ENCODE data around the gene ARHGAP36.

Gene ARHGAP36

GRCh38 chrX:131136776-131137175 lies 78.6 kb downstream of the ARHGAP36 start:
- no peak overlapping the region for H2BK12ac ChIP-seq (ENCODE audit: low read length)
- H3K23ac ChIP-seq (ENCODE audit: low read depth, low read length, poor library complexity): no peak overlapping the region
- H3K18ac ChIP-seq (ENCODE audit: low read length): no peak overlapping the region
- no peak overlapping the region for H2AK5ac ChIP-seq (ENCODE audit: low read depth, low read length)
- H3K79me1 ChIP-seq (ENCODE audit: low read depth, low read length): no peaks in the 10 kb centered on the region
- no peak overlapping the region for H2BK120ac ChIP-seq (ENCODE audit: low read depth, low read length)
- no peak overlapping the region for H2BK15ac ChIP-seq (ENCODE audit: low read length)
- no peak overlapping the region for H4K8ac ChIP-seq (ENCODE audit: low read depth, low read length)
- no peak overlapping the region for H3K14ac ChIP-seq (ENCODE audit: low read length)
- 100% methylated on average over 5 to 9 of the region's 27 CpGs for WGBS, 2 donors (ENCODE audit: extremely low coverage in 2 of 2, insufficient read length in 2 of 2, insufficient replicate concordance in 1 of 2)
- H3K36me3 ChIP-seq (replicated peaks in 1 of 2; ENCODE audit: control insufficient read depth in 2 of 2, insufficient read depth in 2 of 2, low read length in 2 of 2): no peaks in the 10 kb centered on the region
- no peaks in the 10 kb centered on the region for H3K4me1 ChIP-seq (ENCODE audit: control insufficient read depth in 2 of 2, insufficient read depth in 1 of 2, low read depth in 1 of 2, low read length in 2 of 2)
- no peak overlapping the region for H2BK5ac ChIP-seq (ENCODE audit: low read length)
- no peak overlapping the region for H3K4me2 ChIP-seq (ENCODE audit: insufficient read depth, low read length, poor library complexity, severe bottlenecking)
- no peaks in the 10 kb centered on the region for H3K27me3 ChIP-seq (ENCODE audit: control insufficient read depth in 3 of 3, insufficient read depth in 3 of 3, low read depth in 1 of 3, low read length in 3 of 3)
- H3K4me3 ChIP-seq (ENCODE audit: low read length in 2 of 2): no peak overlapping the region
- DNase-seq (ENCODE audit: low spot score): no peak
- no peak overlapping the region for H3K9ac ChIP-seq (ENCODE audit: low read depth, low read length, poor library complexity)
- H3K27ac ChIP-seq (replicated peaks; ENCODE audit: low read length): no peak overlapping the region
- peaks cover 0 to 5% of the 10 kb centered on the region in 2 donors for H3K9me3 ChIP-seq (replicated peaks in 1 of 2; ENCODE audit: control insufficient read depth in 2 of 2, insufficient read depth in 1 of 2, low read depth in 1 of 2, low read length in 2 of 2)
- H4K91ac ChIP-seq (ENCODE audit: low read depth, low read length, poor library complexity): no peak overlapping the region
- no peak overlapping the region for H3K4ac ChIP-seq (ENCODE audit: low read length)
- no peak overlapping the region for H2AFZ ChIP-seq (ENCODE audit: low read length)

- H2BK5ac ChIP-seq (ENCODE audit: low read length): no peak overlapping the region
- WGBS, 2 donors (ENCODE audit: extremely low coverage in 2 of 2, insufficient read length in 2 of 2, insufficient replicate concordance in 1 of 2): no CpG with 5 or more reads among the region's 2 CpGs
- no peak overlapping the region for H4K91ac ChIP-seq (ENCODE audit: low read depth, low read length, poor library complexity)
- no peaks in the 10 kb centered on the region for H3K36me3 ChIP-seq (replicated peaks in 1 of 2; ENCODE audit: control insufficient read depth in 2 of 2, insufficient read depth in 2 of 2, low read length in 2 of 2)
- H3K4me3 ChIP-seq (ENCODE audit: low read length in 2 of 2): no peak overlapping the region
- no peak overlapping the region for H3K9ac ChIP-seq (ENCODE audit: low read depth, low read length, poor library complexity)
- H2BK120ac ChIP-seq (ENCODE audit: low read depth, low read length): no peak overlapping the region
- H4K8ac ChIP-seq (ENCODE audit: low read depth, low read length): no peak overlapping the region
- H3K9me3 ChIP-seq (replicated peaks in 1 of 2; ENCODE audit: control insufficient read depth in 2 of 2, insufficient read depth in 1 of 2, low read depth in 1 of 2, low read length in 2 of 2): peaks cover 0 to 5% of the 10 kb centered on the region in 2 donors
- H3K18ac ChIP-seq (ENCODE audit: low read length): no peak overlapping the region
- H2AFZ ChIP-seq (ENCODE audit: low read length): no peak overlapping the region
- no peaks in the 10 kb centered on the region for H3K79me1 ChIP-seq (ENCODE audit: low read depth, low read length)
- no peak overlapping the region for H2BK15ac ChIP-seq (ENCODE audit: low read length)
- H2BK12ac ChIP-seq (ENCODE audit: low read length): no peak overlapping the region
- H2AK5ac ChIP-seq (ENCODE audit: low read depth, low read length): no peak overlapping the region
- no peaks in the 10 kb centered on the region for H3K4me1 ChIP-seq (ENCODE audit: control insufficient read depth in 2 of 2, insufficient read depth in 1 of 2, low read depth in 1 of 2, low read length in 2 of 2)
- H3K14ac ChIP-seq (ENCODE audit: low read length): no peak overlapping the region
- H3K4me2 ChIP-seq (ENCODE audit: insufficient read depth, low read length, poor library complexity, severe bottlenecking): no peak overlapping the region
- H3K27ac ChIP-seq (replicated peaks; ENCODE audit: low read length): no peak overlapping the region
- no peak overlapping the region for H3K23ac ChIP-seq (ENCODE audit: low read depth, low read length, poor library complexity)
- H3K27me3 ChIP-seq (ENCODE audit: control insufficient read depth in 3 of 3, insufficient read depth in 3 of 3, low read depth in 1 of 3, low read length in 3 of 3): no peaks in the 10 kb centered on the region
- no peak for DNase-seq (ENCODE audit: low spot score)
- no peak overlapping the region for H3K4ac ChIP-seq (ENCODE audit: low read length)
Measured at GRCh38 chrX:131139072-131139471, 80.9 kb downstream of the ARHGAP36 start.

Data from neuronal stem cell (in vitro differentiated cells).